Neural progenitor cell (in vitro differentiated cells): Measurements from ENCODE around the gene LBP.

ENCODE experiments used
- CTCF ChIP-seq: fragments of 200-600 bp; sonication (generic); IDR thresholded peaks from 2 replicates; pipeline ENCODE4 v1.5.1; 2017; ENCODE audit warnings: antibody characterized with exemption, mild to moderate bottlenecking
- EZH2 ChIP-seq: fragments of 200-600 bp; sonication (generic); IDR thresholded peaks from 2 replicates; pipeline ENCODE4 v1.6.1; 2017; ENCODE audit warnings: antibody characterized with exemption, mild to moderate bottlenecking, moderate library complexity
- EZH2phosphoT487 ChIP-seq: fragments of 200-600 bp; sonication (generic); IDR thresholded peaks from 2 replicates; pipeline ENCODE4 v1.6.1; 2017; ENCODE audit warnings: antibody characterized with exemption

- no peak for TF ChIP-seq EZH2
- TF ChIP-seq EZH2phosphoT487 = no peak
- no peak for TF ChIP-seq CTCF
Observed at GRCh38 chr20:38412877-38413577, 66.7 kb downstream of the LBP start.
